Measurements from ENCODE around the gene TPST2. TPM values are rescaled to one million over a fixed set of nuclear protein-coding genes. Genes with fewer than 3 reads are reported as not detected.

TPST2 gene
- polyA plus RNA-seq, 1 experiment, result 84.9 TPM

DNA sequence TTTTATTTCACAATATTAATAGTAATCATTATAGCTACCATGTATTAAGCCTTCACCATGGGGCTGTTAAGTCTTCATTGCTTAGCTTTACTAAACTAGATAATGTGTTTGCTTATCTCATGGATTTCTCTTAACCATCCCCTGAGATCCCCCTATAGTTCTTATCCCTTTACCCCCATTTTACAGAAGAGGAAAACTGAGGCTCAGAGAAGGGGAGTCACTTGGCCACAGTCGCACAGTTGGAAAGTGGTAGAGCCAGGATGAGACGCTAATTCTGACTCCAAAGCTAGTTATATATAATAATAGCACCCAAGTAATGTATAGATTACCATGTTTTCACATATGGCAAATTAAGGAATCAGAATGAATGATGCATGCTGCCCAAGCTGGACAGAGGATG is 67.9 kb downstream of the TPST2 start:
- H3K4me3 ChIP-seq (ENCODE audit: low read depth, low read length), result no peak overlapping the region
- H3K36me3 ChIP-seq (ENCODE audit: control insufficient read depth, insufficient read depth, low read length), result no peaks in the 10 kb centered on the region
- DNase-seq (ENCODE audit: low read depth), result no peak
- ChIA-PET CTCF (no interaction called here), POLR2A (no interaction called here)
- H3K27me3 ChIP-seq (ENCODE audit: control insufficient read depth, insufficient read depth, low read length), result no peaks in the 10 kb centered on the region
- TF ChIP-seq, protein P1, sequence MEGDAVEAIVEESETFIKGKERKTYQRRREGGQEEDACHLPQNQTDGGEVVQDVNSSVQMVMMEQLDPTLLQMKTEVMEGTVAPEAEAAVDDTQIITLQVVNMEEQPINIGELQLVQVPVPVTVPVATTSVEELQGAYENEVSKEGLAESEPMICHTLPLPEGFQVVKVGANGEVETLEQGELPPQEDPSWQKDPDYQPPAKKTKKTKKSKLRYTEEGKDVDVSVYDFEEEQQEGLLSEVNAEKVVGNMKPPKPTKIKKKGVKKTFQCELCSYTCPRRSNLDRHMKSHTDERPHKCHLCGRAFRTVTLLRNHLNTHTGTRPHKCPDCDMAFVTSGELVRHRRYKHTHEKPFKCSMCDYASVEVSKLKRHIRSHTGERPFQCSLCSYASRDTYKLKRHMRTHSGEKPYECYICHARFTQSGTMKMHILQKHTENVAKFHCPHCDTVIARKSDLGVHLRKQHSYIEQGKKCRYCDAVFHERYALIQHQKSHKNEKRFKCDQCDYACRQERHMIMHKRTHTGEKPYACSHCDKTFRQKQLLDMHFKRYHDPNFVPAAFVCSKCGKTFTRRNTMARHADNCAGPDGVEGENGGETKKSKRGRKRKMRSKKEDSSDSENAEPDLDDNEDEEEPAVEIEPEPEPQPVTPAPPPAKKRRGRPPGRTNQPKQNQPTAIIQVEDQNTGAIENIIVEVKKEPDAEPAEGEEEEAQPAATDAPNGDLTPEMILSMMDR (IDR thresholded peaks at IDR 0.05; ENCODE audit: insufficient read depth, low read depth, low read length), result no peak

DNA sequence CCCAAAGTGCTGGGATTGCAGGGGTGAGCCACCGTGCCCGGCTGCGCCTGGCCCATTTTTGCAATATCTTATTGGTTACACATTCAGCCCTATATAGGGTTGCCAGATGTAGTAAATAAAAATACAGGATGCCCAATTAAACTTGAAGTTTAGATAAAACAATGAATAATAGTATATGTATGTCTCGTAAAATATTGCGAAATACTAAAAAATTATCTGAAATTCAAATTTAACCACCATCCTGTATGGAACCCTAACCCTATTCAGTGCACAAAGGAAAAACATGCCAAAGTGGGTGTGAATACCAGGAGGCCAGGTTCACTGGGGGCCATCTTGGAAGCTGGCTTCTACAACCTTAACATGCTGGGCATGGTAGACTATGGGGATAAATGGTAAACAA is 72.5 kb downstream of the TPST2 start:
- no peak for DNase-seq (ENCODE audit: low read depth)
- TF ChIP-seq, protein P1 (IDR thresholded peaks at IDR 0.05; ENCODE audit: insufficient read depth, low read depth, low read length), result no peak
- Histone ChIP-seq H3K36me3 (ENCODE audit: control insufficient read depth, insufficient read depth, low read length) (no peaks in the 10 kb centered on the region), H3K4me3 (ENCODE audit: low read depth, low read length) (no peak overlapping the region), H3K27me3 (ENCODE audit: control insufficient read depth, insufficient read depth, low read length) (no peaks in the 10 kb centered on the region)
- POLR2A ChIA-PET, result no interaction called here
- CTCF ChIA-PET, result no interaction called here

DNA sequence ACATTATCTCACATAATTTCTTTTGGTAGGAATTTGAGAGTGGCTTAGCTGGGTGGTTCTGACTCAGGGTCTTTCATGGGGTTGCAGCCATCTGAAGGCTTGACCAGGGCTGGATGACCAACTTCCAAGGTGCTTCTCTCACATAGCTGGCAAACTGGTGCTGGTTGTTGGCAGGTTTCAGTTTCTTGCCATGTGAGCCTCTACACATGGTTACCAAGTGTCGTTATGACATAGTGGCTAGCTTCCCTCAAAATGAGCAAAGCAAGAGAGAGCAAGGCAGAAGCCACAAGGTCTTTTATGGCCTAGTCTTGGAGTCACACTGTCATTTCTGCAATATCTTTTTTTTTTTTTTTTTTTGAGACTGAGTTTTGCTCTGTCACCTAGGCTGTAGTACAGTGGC is 73.4 kb downstream of the TPST2 start:
- TF ChIP-seq, protein P1 (IDR thresholded peaks at IDR 0.05; ENCODE audit: insufficient read depth, low read depth, low read length), result no peak
- POLR2A ChIA-PET, result no interaction called here

DNA sequence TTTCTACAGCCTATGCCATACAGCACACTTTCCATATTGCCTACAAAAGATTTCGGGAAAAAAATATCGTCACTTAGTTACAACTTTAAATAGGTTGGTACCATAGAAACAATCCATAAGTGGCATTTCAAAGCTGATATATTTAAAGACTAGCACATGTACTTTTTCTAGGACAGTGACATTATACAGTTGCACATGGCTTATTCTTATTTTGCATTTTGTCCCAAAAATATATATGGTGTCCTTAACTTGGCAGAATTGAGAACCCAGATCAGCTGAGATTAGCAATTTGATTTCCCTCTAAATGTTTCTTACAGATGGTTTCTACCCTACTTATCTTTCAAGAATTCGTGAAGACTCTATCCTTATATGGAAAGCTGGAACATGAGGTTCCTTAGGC is 74.0 kb downstream of the TPST2 start:
- Histone ChIP-seq H3K27me3 (ENCODE audit: control insufficient read depth, insufficient read depth, low read length) (no peaks in the 10 kb centered on the region), H3K4me3 (ENCODE audit: low read depth, low read length) (no peak overlapping the region), H3K36me3 (ENCODE audit: control insufficient read depth, insufficient read depth, low read length) (no peaks in the 10 kb centered on the region)
- no peak for DNase-seq (ENCODE audit: low read depth)
- ChIA-PET POLR2A (no interaction called here), CTCF (interaction anchor here (1.4 kb wide), 1 partner anchor 13 kb away, joined by 3 read pairs; no protein-coding TSS in a partner anchor)
- TF ChIP-seq, protein P1 (IDR thresholded peaks at IDR 0.05; ENCODE audit: insufficient read depth, low read depth, low read length), result no peak

More for the DNA sequence above, 73.4 kb downstream of the TPST2 start:
- Histone ChIP-seq H3K36me3 (ENCODE audit: control insufficient read depth, insufficient read depth, low read length) (no peaks in the 10 kb centered on the region), H3K4me3 (ENCODE audit: low read depth, low read length) (no peak overlapping the region), H3K27me3 (ENCODE audit: control insufficient read depth, insufficient read depth, low read length) (no peaks in the 10 kb centered on the region)
- no peak for DNase-seq (ENCODE audit: low read depth)
- CTCF ChIA-PET, result interaction anchor here (1.4 kb wide), 1 partner anchor 13 kb away, joined by 3 read pairs; no protein-coding TSS in a partner anchor

DNA sequence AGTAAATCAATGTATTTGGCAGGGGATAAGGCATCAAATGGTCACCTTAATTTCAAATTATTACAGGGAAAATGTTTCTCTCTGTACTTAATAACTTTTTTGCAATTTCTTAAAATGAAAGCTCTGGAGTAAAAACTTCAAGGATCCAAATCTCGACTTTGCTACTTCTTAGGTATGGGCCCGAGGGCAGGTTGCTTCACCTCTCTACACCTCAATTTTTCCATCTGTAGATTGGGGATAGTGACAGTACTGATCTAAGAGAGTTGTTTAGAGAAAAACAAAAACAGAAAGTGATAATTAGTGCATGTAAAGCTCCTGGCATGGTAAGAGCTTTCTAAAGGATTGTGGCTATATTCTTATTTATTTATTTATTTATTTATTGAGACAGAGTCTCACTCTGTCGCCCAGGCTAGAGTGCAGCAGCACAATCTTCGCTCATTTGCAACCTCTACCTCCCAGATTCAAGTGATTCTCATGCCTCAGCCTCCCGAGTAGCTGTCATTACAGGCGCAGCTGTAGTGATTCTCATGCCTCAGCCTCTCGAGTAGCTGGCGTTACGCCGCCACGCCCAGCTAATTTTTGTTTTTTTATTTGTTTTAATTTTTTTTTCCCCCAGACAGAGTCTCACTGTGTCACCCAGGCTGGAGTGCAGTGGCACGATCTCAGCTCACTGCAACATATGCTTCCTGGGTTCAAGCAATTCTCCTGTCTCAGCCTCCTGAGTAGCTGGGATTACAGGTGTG is 75.3 kb downstream of the TPST2 start:
- ChIA-PET CTCF (interaction anchor here (1.0 to 1.5 kb wide), 3 partner anchors 12 to 151 kb away, joined by 4 to 7 read pairs (median 5); no protein-coding TSS in a partner anchor), POLR2A (no interaction called here)
- DNase-seq (ENCODE audit: low read depth), result no peak
- Histone ChIP-seq H3K36me3 (ENCODE audit: control insufficient read depth, insufficient read depth, low read length) (0 out of 2 replicates have a peak, but pooled peaks cover 3% of the 10 kb centered on the region), H3K4me3 (ENCODE audit: low read depth, low read length) (no peak overlapping the region), H3K27me3 (ENCODE audit: control insufficient read depth, insufficient read depth, low read length) (no peaks in the 10 kb centered on the region)
- TF ChIP-seq, protein P1 (IDR thresholded peaks at IDR 0.05; ENCODE audit: insufficient read depth, low read depth, low read length), result no peak
